GDM1 (cell line): Measurements from ENCODE around the gene GABRB3.

Experiments used
- DNase-seq: peaks from one replicate; lab custom pipeline; 2025; lab: John Stamatoyannopoulos, UW

GABRB3 gene

DNA sequence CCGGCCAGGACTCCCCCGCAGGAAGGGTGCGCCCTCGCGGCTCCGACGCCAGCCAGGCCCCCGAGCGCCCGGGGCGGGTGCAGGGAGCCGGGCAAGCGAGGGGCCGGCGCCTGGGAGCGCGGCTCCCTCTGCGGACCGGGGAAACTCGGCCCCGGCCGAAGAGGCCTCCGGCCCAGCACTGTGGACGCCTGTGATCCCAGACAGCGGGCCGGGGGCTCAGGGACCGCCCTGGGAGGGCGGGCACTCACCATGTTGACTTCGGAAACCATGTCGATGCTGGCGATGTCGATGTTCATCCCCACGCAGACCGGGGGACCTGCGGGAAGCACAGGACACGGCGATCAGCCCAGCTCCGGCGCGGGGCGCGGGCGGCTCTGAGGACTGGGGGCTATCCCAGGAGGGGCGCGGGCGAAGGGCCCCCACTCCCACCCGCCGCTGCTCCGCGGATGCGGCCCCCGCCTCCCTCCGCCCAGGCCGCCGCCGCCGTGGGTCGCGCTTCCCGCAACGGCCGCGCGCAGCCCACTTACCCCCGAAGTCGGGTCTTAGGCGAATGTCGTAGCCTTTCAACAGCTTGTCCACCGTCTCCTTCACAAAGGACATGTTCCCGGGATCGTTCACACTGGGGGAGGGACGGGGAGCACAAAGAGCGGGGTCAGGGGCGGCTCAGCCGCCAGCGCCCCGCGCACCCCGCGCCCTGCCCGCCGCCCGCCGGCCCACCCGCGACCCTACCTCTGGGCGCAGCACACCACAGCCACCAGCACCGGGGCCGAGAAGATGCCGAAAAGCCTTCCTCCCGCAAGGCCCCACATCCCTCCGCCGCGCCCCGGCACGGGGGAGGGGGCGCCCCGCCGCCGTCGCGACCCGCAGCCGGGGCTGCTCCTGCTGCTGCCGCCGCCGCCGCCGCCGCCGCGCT is at the start of gene GABRB3:
Gene GABRB3, minus strand, starts transcription at position 913 of the 913 bp plus-strand sequence.
- DNase-seq, result no peak

DNA sequence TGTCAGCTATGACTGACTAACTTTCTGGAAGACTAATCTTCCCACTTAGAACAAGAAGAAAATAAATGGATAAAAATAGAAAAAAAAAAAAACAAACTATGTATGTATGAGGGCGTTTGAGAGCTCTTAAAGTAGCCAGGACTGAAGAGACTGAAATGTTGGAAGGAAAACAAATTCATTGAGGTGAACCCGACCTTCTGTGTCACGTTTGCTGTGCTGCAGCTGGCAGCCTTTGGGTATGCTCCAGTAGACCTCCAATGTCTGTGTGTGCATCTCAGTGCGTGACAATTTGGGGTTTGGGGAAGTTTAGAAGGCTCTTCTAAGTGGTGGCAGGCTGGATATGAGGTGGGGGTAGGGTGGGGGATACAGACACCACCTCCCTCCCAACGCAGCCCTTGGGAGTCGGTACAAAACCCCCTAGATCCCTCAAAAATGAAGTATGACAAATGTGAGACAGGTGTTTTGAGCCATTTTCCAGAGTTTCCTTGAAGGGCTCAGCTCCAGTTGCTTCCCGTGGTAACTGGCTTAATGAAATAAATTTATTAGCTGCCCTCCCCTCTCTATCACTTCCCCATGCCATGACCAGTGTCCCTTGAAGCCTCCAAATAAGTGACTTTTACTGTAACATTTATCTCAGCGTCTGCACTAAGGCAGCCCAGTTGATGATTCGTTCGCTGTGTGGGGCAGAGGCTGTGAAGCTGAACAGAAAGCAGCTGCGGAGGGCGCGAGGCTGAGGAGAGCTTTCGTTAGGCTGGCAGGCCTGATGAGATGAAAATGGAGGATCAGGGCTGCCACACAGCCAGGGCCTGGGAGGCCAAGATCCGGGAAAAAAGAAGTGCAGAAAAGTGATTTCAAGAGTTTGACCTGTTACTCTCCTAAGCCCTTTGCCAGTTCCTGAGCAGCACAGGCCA is 34.9 kb upstream of the GABRB3 start:
- DNase-seq, result no peak

DNA sequence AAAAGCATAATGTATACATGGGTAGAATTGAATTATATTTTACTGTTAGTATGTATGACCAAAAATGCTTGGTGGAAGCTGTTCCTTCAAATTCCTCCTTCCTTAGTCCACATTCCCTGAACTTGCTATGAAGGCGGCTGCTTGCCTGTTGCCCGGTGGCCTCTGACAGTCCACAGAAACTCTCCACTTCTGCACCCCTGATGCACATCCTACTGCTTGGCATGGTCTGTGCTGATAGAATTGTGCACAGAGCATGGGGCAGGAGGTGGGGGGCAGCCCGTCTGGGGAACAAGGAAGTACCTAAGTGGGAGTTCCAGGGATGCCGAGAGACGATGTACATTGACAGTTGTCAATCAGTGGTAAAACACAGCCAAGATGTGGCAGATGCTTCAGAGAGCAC is 33.7 kb upstream of the GABRB3 start:
- DNase-seq, result no peak

DNA sequence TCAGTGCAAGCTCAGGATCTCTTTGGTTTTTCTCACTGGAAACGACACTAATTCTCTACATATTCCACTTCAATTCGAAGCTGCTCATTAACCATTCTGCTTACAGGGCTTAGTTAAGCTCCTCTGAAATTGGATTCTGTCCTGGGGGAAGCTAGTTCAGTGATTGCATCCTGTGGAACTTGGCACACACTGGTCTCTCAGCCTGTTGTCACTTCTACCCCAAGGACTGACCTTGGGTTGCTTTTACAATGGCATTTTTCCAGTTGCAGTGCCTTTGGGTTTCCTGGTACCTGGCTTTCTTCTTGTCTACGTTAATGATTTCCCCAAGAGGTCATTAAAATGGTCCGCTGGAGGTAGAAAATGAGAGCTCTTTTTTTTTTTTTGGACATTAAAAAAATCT is 33.3 kb upstream of the GABRB3 start:
- DNase-seq, result no peak

DNA sequence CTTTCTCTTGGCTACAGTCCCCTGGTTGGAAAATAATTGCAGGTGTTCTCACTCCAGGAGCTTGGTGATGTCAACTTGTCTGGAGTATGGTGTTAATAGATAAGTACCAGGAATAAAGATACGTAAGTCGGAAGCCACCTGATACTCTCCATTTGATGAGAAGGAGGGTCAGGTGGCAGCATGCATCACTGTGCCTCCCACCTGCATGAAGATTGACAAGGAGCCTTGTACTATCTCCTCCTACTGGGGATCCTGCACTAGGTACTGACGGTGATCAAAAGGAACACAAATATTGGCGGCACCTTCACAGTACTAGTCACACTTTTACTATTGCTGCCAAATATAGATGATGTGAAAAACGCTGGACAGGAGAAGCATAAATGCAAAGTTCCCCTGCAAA is 32.6 kb upstream of the GABRB3 start:
- DNase-seq, result no peak

DNA sequence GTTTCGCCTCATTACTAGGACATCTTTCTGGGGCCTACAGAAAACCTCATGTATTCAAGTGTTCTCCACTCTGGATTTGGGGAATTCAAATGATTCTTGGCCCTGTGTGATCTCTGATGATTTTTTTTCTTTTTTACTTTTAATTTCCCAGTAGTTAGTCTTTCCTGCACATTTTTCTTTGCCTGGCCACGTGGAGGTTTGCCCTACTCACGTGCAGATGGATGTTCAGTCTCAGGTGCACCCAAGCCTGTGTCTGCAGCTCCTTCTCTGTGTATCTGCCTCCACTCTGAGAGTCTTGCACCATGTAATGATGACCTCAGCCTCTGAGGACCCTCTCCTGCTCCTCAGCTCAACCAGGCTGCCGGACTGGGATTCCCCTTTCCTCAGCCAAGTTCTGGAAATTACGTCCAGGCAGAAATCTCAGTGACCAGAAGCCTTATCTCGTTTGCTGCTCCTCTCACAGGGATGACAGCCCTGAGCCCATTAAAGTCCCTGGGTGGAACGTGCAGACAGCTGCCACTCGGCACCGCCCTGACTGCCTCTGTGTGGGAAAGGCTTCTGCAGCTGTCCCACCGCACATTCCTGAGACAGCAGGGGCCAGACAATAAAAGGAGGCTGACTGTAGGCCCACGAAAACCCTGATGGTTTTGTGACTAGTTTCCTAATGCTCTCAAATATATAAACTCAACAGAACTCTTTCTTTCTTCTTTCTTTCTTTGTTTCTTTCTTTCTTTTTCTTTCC is 31.4 kb upstream of the GABRB3 start:
- DNase-seq, result no peak

DNA sequence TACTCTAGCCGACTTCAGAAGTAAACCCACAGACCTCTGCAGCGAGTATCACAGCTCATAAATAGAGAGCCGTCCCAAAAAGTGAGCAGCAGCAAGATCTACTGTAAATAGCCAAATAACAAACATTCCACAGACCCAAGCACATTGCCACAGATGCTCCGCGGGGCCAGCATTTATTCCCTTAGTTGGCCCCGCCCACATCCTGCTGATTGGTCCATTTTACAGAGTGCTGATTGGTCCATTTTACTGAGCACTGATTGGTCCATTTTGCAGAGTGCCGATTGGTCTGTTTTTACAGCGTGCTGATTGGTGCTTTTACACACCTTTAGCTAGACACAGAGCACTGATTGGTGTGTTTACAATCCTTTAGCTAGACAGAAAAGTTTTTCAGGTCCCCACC is 17.3 kb upstream of the GABRB3 start:
- no peak for DNase-seq

DNA sequence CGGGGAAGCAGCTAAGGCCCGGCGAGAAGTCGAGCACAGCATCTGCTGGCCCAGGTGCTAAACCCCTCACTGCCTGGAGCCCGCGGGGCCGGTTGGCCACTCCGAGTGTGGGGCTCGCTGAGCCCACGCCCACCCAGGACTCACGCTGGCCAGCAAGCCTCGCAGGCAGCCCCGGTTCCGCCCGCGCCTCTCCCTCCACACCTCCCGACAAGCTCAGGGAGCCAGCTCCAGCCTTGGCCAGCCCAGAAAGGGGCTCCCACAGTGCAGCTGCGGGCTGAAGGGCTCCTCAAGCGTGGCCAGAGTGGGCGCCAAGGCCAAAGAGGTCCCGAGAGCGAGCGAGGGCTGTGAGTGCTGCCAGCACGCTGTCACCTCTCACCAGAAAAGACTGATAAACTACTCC is 8.9 kb upstream of the GABRB3 start:
- no peak for DNase-seq

DNA sequence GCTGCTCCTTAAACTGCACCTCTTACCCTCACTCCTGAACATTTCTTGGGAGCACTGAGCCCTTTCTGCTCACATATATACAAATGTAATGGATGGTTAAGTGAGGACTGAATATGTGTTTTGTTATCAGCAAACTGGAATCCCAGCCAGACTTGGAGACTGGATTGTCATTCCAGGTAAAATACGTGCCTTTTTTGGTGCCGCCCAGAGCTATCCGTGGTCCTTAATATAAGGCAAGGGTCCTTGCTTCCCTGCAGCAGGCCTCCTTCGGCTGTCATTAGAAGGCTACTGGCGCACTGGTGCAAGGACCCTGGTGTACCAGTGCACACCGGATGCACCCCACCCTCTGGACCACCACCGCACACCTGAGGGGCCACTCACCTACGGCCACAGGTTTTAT is 1.1 kb upstream of the GABRB3 start:
- DNase-seq, result no peak

DNA sequence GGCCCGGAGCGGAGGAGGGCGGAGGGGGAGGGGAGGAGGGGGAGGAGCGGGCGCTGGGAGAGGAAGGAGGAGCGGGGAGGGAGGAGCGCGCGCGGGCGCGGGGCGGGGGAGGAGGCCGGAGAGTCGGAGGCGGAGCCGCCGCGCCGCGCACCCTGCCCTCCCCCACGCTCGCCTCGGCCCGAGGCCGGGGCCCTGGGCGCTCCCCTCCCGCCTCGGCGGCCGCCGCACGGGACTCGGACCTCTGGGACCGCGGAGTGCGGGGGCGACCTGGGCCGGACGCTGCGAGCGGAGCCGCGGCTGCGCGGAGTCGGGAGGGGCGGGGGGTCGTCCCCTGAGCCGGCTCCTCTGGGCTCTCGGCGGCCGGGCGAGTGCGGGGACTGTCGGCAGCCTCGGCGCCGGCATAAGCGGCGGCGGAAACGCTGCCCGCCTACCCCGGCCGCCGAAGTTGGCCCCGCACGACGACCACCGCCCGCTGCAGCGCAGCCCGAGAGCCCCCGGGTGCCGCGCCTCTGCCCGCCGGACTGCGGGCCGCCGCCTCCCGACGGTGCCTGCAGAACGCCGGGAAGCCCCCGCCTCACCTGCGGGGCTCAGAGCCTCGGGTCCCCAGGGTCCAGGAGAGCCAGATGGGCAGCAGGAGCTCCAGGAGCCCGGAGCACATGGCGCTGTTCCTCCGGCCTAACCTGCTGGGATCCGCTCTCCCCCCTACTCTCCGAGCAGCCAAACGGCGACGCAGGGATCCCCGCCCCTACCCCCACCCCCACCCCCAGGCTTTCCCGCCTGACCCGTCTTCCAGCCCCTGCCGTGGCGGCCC is 406 bp upstream of the GABRB3 start:
- DNase-seq, result no peak

DNA sequence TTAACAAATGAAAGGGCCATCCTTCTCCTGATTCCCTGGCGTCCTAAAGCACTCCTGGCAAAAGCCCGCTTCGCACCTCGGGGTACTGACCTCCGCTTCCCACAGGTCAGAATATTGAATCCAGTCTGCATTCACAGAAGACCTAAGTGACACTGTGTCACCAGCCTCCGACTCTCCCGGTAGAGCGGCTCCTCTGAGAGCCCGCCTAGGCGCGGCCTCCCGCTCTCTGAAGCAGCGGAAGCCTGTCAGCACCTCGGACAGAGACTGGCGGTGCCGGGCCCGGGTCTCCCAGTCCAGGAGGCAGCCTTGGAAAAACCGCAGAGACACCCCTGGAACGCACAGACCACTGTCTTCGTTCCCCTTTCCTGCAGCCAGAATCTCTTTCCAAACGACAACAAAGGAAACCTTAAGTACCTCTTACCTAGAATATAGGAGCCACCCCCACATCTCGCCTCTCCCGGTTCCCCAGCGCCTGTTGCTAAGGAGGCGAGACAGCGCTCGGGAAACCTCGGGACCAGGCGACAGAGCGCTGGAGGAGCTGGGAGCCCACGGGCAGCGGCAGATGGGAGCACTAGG is 1.2 kb downstream of the GABRB3 start:
- DNase-seq, result no peak

DNA sequence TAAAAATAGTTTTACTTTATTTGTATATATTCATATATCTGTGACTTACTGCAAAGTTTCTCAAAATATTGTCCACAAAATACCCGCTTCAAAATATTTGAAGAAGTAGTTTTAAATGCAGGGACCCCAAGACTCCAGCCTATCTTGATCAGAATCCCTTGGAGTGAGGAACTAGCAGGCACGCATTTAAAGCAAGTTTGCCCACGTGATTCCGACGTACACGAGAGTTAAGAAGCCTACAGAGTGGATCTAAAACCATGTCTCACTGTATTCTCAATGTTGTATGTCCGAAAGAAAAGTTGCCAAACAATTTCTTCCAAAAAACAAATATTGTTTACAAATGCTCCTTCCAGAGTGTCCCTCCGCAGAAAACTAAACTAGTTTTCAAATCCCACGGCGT is 1.7 kb downstream of the GABRB3 start:
- DNase-seq, result no peak

DNA sequence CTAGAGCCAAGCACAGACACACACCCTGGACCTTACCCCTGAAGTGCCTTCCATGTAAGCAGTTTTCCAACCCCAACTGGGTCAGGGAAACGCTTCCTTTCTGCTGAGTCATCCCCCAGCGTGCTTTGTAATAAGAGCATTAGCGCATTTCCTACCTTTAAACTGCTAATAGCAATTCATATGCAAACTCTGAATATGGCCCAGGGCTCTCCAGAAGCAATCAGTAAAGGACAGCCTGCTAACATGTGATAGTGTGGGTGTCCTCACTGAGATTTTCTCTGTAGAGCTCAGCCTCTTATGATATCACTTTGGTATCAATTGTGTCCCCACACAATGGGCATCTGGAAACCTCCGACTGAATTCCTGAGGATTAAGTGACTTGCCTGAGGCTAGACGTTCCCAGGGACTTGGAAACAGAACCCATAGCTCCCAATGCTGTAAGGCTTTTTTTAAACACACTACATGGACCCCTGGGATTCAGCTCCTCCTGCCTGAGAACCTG is 5.6 kb downstream of the GABRB3 start:
- no peak for DNase-seq

DNA sequence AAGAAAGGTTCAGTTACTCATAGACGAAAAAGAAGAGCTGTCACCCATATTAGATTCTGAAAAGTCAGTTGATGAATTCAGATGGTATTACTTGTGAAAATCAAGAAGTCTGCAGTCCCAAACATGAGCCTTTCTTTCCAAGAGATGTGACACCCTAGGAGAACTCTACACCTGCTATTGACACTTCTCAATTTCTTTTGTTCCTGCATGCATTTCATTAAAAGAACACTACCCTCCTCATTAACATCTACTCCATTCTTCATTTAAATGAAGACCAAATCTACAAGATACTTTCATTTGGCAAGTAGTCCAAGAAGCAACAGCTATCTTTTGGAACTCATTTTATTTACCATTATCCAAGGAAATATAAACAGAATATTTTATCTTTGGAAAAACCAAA is 6.6 kb downstream of the GABRB3 start:
- DNase-seq, result no peak

DNA sequence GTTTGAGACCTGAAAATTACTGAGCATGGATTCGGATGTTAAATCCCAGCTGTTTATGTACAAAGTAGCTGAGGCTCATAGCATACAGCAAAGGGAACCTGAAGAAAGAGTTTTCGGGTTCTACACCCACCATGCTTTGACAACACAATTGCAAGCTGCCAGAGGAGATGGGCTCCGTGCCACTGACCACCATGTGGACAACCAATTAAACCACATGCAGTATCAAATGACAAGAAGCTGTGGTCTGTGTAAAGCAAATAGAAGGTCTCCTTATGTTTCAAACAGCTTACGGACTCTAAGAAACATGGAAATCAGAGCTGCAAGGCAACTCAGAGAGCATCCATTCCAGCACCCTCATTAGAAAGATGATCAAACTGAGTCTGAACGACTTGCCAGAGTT is 12.9 kb downstream of the GABRB3 start:
- no peak for DNase-seq

DNA sequence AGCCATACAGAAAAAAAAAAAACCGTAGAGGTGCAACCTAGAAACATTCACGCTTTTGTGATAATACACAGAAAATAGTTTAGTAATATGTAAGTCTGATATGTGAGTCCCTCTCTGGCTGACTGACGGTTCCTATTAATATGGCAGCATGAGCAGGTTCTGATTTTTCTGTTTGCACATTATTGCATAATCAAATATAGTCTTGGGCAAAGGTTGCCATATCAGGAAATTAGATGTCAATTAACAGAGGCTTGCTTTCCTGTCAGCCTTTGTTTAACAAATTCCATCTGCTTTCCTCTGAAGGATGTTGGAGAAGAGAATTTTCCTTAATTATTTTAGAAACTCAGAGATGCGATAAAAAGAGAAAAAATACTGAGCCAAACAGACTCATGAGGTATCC is 14.8 kb downstream of the GABRB3 start:
- no peak for DNase-seq

DNA sequence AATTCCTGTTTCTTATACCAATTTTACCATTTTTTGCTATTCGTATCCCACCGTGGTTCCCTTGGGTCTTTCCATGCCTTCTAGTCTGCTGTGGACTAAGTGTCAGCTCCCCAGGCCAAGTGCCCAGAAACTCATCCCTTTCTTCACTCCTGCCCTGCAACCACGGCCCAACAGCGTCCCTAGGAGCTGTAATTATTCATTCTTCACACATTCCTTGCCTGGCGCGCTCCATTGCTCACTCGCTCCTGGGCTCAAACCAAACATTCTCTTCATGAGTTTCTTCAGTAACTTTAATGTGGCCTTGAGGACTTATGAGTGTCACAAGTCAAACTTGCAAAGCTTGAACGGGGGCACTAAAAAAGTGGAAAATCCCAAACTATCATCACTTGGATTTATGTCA is 15.7 kb downstream of the GABRB3 start:
- no peak for DNase-seq

DNA sequence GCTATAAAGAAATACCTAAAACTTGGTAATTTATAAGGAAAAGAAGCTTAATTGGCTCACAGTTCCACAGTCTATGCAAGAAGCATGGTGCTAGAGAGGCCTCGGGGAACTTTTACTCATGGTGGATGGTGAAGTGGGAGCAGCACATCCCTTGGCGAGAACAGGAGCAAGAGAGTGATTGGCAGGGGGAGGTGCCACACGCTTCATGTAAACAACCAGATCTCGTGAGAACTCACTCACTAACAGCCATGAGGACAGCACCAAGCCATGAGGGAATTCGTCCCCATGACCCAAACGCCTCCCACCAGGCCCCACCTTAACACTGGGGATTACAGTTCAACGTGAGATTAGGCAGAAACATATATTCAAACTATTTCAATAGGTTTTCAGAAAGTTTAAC is 28.0 kb downstream of the GABRB3 start:
- DNase-seq, result no peak

DNA sequence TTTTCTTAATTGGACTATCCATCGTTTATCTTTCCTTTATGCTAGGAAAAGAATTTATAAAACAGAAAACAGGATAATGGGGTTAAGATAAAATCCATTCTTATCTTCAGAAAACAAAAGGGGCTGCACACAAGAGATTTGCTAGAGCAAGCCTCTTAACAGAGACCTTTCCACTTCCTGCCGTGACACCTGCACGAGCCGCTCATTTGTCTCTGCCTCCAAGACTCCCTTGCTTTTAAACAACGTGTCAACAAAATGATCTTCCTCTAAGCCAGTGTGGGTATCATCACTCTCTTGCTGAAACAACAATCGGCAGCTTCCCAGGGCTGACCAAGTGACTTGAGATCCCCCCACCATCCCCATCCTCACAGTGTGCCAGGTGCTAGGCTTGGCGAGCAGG is 33.1 kb downstream of the GABRB3 start:
- no peak for DNase-seq

DNA sequence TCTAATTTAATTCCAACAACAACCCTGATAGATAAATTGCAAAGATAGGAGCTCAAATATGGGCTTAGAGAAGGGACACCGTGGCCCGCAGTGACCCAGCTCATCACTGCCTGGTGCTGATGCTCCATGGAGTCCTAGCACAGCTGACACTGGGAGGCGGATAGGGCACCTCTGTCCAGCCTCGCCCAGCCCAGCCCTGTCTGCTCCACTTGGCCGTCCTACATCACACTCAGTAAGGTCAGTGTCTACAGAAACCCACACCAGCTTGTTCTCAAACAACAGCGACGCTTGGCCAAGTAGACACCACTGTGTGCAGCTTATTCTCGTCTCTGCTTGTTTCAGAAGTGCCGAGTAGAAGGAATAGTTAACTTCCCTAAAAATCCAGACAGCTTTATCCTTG is 33.9 kb downstream of the GABRB3 start:
- no peak for DNase-seq
